GM21390 (cell line): ENCODE measurements around the gene ANKRD33B.
"Not testable (repeated sequence)": the region's sequence is repeated elsewhere in the genome, so short reads cannot be mapped to it uniquely, and the experiment has no call there.

Source experiments
- ATAC-seq: cut with Tn5 transposase; IDR thresholded peaks from one replicate; pipeline ENCODE4 v1.9.1; 2021; ENCODE audit not compliant: unreplicated experiment

The ANKRD33B gene

DNA sequence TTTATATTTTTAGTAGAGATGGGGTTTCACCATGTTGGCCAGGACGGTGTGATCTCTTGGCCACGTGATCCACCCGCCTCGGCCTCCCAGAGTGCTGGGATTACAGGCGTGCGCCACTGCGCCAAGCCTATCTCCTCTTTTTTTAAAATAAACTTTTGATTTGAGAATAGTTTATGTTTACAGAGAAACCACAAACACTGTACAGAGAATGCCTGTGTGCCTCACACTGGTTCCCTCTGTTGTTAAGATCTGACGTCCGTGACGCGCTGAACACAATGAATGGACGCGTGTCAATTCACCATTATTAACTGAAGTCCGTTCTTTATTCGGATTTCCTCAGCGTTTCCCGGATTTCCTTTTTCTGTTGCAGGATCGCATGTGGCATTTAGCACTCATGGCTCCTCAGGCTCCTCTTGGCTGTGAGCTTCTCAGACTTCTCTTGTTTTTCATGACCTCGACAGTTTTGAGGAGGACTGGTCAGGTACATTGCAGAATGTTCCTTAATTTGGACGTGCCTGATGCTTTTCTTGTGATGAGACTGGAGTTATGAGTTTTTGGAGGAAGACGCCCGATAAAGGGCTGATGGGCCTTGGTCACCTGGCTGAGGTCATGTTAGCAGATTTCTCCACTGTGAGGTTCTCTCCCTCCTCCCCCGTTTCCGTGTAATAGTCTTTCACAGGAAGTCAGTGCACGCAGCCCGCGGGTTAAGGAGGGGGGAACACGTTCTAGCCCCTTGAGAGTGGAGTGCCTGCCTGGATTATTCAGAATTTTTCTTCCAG, 69.6 kb downstream of the ANKRD33B start:
- no peak for ATAC-seq

DNA sequence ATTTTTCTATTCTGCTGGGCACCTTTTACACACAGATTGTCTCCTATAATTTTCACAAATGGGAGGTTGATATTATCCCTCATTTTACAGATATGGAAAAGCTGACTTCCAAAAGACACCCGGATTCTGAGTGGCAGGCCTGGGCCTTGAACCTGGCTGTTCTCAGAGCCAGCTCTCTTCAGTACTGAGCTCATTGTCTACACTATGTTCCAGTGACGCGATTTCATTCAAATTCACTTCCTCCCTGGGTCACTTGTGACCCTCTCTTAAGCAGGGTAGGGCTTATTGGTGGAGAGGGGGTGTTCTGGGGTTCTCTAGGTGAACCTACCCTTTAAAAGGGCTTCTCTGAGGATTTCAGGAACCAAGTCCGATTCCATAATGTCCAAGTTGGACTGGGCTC, 70.2 kb downstream of the ANKRD33B start:
- ATAC-seq: no peak

DNA sequence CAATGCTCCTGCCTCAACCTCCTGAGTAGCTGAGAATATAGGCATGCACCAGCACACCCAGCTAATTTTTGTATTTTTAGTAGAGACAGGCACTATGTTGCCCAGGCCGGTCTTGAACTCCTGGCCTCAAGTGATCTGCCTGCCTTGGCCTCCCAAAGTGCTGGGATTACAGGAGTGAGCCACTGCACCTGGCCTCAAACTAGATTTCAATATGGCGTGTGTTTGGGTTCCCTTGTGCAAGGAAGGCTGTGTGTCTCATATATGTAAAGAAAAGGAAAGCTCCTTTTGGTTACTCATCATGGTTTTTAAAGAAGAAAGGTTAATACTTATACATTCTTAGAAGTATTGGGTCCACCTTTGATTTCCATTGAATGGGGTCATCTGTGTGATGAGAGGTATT, 70.7 kb downstream of the ANKRD33B start:
- ATAC-seq: no peak

DNA sequence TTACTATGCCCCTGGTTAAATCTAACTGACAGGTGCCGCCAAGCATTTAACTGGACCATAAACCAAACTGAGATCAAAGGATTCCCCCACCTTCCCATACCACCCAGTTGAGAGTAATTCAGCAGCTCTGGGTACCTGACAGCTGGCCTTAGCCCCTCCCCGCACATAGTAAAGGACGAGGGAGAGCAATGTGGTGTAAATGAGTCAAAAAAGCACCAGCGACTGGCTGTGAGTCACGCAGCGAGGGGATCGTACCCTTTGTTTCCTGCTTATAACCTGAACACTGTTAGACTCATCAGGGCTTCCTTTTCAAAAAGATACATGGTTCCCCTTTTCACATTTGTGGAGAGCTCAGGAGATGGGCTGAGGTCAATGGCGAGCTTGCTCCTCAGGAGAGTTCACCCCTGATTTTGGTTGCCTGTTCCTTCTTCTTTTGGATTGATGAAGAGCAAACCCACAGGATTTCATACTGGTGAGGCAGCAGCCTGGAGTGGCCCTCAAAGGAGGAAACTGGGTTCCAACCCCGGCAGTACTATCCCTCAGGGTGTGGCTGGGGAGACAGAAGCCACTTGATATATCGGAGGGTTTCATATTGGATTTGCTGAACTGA, 71.5 kb downstream of the ANKRD33B start:
- peak; percentile 62 for ATAC-seq

DNA sequence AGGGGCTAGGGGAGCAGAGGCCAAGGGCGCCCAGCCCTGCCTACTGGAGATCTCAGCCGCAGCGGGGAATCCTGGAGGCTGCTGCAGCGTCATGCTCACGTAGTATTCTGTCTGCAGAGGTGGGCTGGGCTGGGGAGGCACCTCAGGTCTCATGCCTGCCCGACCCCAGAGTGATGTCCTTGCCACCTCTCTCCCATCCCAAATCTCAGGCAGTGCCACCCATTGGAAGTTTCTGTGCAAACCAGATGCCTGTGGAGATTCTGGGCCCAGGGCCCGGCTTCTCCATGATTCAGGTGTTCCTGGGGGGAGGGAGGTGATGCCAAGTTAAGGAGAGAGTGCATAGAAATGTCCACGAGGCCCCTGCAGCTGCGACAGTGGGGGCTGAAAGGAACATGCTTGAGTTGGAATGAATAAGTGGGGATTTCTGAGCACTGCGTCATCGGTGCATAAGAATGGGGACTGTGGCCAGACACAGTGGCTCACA, 72.0 kb downstream of the ANKRD33B start:
- ATAC-seq: peak; percentile 1

- ATAC-seq: no peak
These were observed 72.7 kb downstream of the ANKRD33B start for GRCh38 chr5:10636363-10637142.

DNA sequence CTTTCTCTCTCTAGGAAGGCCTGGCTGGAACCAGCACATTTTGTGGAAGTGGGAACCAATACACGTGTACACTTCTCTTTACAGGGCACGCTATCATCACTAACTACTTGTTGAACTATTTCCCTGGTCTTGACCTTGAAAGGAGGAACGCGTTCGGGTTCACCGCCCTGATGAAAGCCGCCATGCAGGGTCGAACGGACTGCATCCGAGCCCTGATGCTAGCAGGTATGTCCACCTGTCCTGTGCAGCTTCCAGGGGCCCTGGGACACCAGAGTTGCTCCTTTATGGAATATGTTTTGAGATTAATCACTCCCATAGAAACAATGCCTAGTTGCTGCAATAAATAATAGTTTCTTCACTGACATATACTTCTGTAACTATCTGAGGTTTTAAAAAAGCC, 74.1 kb downstream of the ANKRD33B start:
- no peak for ATAC-seq

DNA sequence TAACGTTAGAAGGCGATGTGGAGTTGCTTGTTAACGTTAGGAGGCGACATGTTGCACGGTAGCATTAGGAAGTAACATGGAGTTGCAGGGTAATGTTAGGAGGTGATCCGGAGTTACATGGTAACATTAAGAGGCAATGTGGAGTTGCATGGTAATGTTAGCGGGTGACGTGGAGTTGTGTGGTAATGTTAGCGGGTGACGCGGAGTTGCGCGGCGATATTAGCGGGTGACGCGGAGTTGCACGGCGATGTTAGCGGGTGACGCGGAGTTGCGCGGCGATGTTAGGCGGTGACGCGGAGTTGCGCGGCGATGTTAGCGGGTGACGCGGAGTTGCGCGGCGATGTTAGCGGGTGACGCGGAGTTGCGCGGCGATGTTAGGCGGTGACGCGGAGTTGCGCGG, 74.9 kb downstream of the ANKRD33B start:
- ATAC-seq: not testable (repeated sequence)

DNA sequence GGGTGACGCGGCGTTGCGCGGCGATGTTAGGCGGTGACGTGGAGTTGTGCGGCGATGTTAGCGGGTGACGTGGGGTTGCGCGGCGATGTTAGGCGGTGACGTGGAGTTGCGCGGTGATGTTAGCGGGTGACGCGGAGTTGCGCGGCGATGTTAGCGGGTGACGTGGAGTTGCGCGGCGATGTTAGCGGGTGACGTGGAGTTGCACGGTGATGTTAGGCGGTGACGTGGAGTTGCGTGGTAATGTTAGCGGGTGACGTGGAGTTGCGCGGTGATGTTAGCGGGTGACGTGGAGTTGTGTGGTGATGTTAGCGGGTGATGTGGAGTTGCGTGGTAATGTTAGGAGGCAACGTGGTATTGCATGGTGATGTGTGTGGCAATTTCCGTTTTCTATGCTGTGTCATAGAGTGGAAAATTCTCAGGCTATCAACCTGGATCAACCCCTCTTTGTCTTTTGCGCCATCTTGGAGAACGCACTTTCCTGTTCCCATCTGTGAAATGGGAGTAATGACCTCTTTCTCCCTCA, 76.0 kb downstream of the ANKRD33B start:
- no peak for ATAC-seq

GRCh38 chr5:10642367-10642766, 78.5 kb downstream of the ANKRD33B start:
- ATAC-seq: no peak

- ATAC-seq: no peak
These were observed 80.3 kb downstream of the ANKRD33B start for GRCh38 chr5:10644192-10644591.

DNA sequence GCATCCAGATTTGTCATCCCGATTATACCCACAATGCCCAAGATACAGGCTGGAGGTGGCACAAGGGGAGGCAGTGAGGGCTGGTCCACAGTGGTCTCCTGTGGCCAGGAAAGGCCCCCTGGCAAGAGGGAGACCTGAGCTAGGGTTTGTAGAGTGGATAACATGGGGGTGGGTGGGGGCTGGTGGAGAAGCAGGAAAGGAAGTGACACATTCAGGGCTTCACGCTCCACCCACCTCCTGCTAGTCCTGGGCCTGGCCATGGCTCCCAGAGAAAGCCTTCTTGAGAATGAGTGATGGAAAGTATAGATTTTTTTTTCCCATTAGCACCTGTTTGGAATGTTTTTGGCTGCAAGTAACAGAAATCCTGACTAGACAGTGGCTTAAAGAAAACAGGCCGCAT, 81.3 kb downstream of the ANKRD33B start:
- no peak for ATAC-seq

GRCh38 chr5:10645671-10646070, 81.8 kb downstream of the ANKRD33B start:
- ATAC-seq: no peak

DNA sequence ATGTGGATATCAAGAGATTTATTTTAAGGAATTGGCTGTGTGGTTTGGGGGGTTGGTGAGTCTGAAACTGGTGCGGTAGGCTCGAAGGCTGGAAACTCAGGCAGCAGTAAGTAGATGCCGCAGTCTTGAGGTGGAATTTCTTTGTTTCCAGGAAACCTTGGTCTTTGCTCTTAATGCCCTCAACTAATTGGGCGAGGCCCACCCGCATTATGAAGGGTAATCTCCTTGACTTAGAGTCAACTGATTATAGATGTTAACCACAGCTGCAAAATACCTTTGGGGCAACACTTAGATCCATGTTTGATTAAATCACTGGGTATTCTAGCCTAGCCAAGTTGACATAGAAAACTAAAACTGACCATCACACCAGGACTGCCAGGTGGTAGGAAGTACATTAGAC, 83.8 kb downstream of the ANKRD33B start:
- no peak for ATAC-seq

DNA sequence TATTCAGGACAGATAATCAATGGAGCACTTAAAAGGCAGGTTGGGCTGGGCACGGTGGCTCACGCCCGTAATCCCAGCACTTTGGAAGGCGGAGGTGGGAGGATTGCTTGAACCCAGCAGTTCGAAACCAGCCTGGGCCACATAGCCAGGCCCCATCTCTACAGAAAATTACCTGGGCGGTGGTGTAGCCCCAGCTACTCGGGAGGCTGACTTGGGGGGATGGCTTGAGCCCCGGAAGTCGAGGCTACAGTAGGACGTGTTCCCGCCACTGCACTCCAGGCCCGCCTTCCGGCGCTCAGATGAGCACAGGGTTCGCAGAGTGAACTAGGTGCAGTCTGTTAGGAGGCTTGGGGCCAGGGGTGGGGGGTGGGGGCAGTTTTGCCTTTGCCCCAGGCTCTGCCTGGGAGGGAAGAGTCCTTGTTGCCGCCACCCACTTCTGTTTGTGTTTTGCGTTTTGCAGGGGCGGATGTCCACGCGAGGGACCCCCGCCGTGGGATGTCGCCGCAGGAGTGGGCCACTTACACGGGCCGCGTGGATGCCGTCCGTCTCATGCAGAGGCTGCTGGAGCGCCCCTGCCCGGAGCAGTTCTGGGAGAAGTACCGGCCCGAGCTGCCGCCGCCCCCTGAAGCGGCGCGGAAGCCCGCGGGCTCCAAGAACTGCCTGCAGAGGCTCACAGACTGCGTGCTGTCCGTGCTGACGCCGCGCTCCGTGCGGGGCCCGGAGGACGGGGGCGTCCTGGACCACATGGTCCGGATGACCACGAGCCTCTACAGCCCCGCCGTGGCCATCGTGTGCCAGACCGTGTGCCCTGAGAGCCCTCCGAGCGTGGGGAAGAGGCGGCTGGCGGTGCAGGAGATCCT, 85.2 kb downstream of the ANKRD33B start:
- ATAC-seq: no peak

- ATAC-seq: no peak
These were observed 86.0 kb downstream of the ANKRD33B start for GRCh38 chr5:10649666-10650380.

DNA sequence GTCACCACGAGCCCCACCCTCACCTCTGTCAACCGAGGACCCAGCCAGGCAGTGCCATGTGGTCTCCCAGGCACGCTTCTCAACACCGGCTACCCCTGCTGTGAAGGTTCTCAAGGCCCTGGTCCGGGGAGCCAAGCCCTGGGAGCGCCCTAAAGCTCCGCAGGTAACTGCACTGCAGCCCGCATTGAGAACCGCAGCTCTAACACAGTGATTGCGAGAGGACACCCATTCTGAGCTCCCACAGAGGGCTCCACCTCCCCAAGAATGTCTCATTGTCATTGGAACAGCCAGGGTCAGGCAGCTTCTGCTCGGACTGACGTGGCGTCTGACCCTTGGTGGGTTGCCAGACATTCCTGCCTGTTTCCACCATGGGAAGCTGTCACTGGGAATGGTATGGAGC, 88.3 kb downstream of the ANKRD33B start:
- no peak for ATAC-seq

DNA sequence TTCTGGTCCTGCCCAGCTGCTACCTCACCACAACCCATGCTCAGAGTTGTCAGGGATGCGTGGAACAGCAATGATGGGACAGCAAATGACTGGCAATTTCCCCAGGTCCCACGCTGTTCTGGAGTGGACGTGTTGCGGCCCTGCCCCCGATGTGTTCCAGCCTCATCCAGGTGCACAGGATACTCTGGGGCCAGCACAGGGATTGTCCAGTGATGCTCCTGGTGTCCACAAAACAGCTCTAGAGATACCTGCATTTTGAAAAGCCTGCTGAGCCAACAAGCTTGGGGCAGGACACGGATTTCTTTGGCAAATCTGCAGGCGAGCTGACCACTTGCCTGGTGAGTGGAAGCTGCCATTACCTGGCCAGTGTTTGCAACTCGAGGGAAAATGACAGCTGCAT, 88.7 kb downstream of the ANKRD33B start:
- no peak for ATAC-seq

- no peak for ATAC-seq
These were observed 89.2 kb downstream of the ANKRD33B start for GRCh38 chr5:10653043-10653442.
